Upper lobe of right lung (tissue), 1 donor: ENCODE results near the gene NCOA7. TPM values are rescaled to one million over a fixed set of nuclear protein-coding genes. Genes with fewer than 3 reads are reported as not detected.

Experiments used
- ATAC-seq: fragments of 200-7000 bp; cut with Tn5 transposase; one replicate; pipeline ENCODE4 v1.9.1; 2020; ENCODE audit warnings: mild to moderate bottlenecking, moderate library complexity
- DNase-seq: peaks from one replicate; pipeline ENCODE4 v3.0.0-alpha.2; 2020
- H3K27ac ChIP-seq: fragments of 200-600 bp; one replicate; pipeline ENCODE4 v1.8.0; 2022
- H3K27me3 ChIP-seq: fragments of 200-600 bp; one replicate; pipeline ENCODE4 v1.8.0; 2022; ENCODE audit warnings: mild to moderate bottlenecking
- H3K36me3 ChIP-seq: fragments of 200-600 bp; one replicate; pipeline ENCODE4 v1.8.0; 2022
- H3K4me1 ChIP-seq: fragments of 200-600 bp; one replicate; pipeline ENCODE4 v1.8.0; 2022
- H3K4me3 ChIP-seq: fragments of 200-600 bp; one replicate; pipeline ENCODE4 v1.8.0; 2022; ENCODE audit warnings: mild to moderate bottlenecking
- H3K9me3 ChIP-seq: fragments of 200-600 bp; one replicate; pipeline ENCODE4 v1.8.0; 2022
- CTCF ChIP-seq: fragments of 200-600 bp; IDR thresholded peaks from one replicate; pipeline ENCODE4 v1.8.0; 2022; ENCODE audit warnings: antibody characterized with exemption
- intact Hi-C: fragments of 100-400 bp; cut with DNase I; formaldehyde crosslinking; loops from one replicate; pipeline ENCODE4 v1.11.0; 2022
- total RNA-seq: library from RNA; stranded (reverse); fragmentation: NEBNext Ultra II Directional; extraction: Animal tissue kit (Norgen Biotek cat#: 25700); gene quantifications from one replicate; pipeline ENCODE4 v1.2.1, GENCODE V29; 2021
- donor health status: DM: no; HTN: yes; CAD: no; lungs with severe emphysema.

NCOA7 gene
- total RNA-seq, 1 donor from 2014 or later: 80.8 TPM

GRCh38 chr6:125863023-125863422 lies 72.3 kb downstream of the NCOA7 start:
- DNase-seq (no peak), ATAC-seq (peak; percentile 85)
- Histone ChIP-seq H3K27ac (peak overlapping the region; percentile 24), H3K9me3 (no peaks in the 10 kb centered on the region), H3K4me3 (no peak overlapping the region), H3K4me1 (peaks cover 7% of the 10 kb centered on the region), H3K36me3 (no peaks in the 10 kb centered on the region), H3K27me3 (no peaks in the 10 kb centered on the region)
- intact Hi-C loops: no loop called here
- TF ChIP-seq CTCF: no peak

GRCh38 chr6:125865015-125865414 lies 74.3 kb downstream of the NCOA7 start:
- H3K4me3 ChIP-seq: no peak overlapping the region
- peaks cover 7% of the 10 kb centered on the region for H3K4me1 ChIP-seq
- H3K27me3 ChIP-seq: no peaks in the 10 kb centered on the region
- H3K9me3 ChIP-seq: no peaks in the 10 kb centered on the region
- ATAC-seq (no peak), DNase-seq (no peak)
- H3K27ac ChIP-seq: no peak overlapping the region
- H3K36me3 ChIP-seq: no peaks in the 10 kb centered on the region
- no peak for TF ChIP-seq CTCF
- intact Hi-C loops: no loop called here

- no peaks in the 10 kb centered on the region for H3K27me3 ChIP-seq
- DNase-seq (no peak), ATAC-seq (no peak)
- TF ChIP-seq CTCF: no peak
- H3K4me1 ChIP-seq: peaks cover 7% of the 10 kb centered on the region
- no peak overlapping the region for H3K4me3 ChIP-seq
- no peak overlapping the region for H3K27ac ChIP-seq
- intact Hi-C loops: no loop called here
- no peaks in the 10 kb centered on the region for H3K9me3 ChIP-seq
- no peaks in the 10 kb centered on the region for H3K36me3 ChIP-seq
Observed at GRCh38 chr6:125866433-125866832, 75.7 kb downstream of the NCOA7 start.

GRCh38 chr6:125867483-125867942 lies 76.8 kb downstream of the NCOA7 start:
- peak; percentile 73 for DNase-seq
- TF ChIP-seq CTCF: no peak
- ATAC-seq: peak; percentile 87
- H3K4me3 ChIP-seq: no peak overlapping the region
- peaks cover 7% of the 10 kb centered on the region for H3K4me1 ChIP-seq
- no peaks in the 10 kb centered on the region for H3K36me3 ChIP-seq
- no peaks in the 10 kb centered on the region for H3K27me3 ChIP-seq
- H3K27ac ChIP-seq: no peak overlapping the region
- intact Hi-C loops: no loop called here
- no peaks in the 10 kb centered on the region for H3K9me3 ChIP-seq

GRCh38 chr6:125868252-125868651 lies 77.5 kb downstream of the NCOA7 start:
- Histone ChIP-seq H3K4me3 (no peak overlapping the region), H3K9me3 (no peaks in the 10 kb centered on the region), H3K27me3 (no peaks in the 10 kb centered on the region), H3K36me3 (no peaks in the 10 kb centered on the region), H3K27ac (no peak overlapping the region), H3K4me1 (peaks cover 7% of the 10 kb centered on the region)
- TF ChIP-seq CTCF: no peak
- intact Hi-C loops: no loop called here
- ATAC-seq: no peak
- no peak for DNase-seq
